GM21619 (cell line): ENCODE results near the gene ARID1B.

Experiments
- ATAC-seq: cut with Tn5 transposase; IDR thresholded peaks from one replicate; pipeline ENCODE4 v1.9.1; 2021; ENCODE audit not compliant: unreplicated experiment

ARID1B gene

GRCh38 chr6:156850353-156850752 is 73.2 kb downstream of the ARID1B start:
- ATAC-seq, result no peak

- ATAC-seq, result no peak
Measured at GRCh38 chr6:156851454-156851921, 74.3 kb downstream of the ARID1B start.

GRCh38 chr6:156852147-156852857 is 75.1 kb downstream of the ARID1B start:
- peak; percentile 57 for ATAC-seq

- ATAC-seq, result no peak
Measured at GRCh38 chr6:156852858-156853216, 75.7 kb downstream of the ARID1B start.

- ATAC-seq, result no peak
Measured at GRCh38 chr6:156853733-156854132, 76.6 kb downstream of the ARID1B start.

GRCh38 chr6:156854466-156855161 is 77.4 kb downstream of the ARID1B start:
- ATAC-seq, result no peak

GRCh38 chr6:156857573-156857972 is 80.4 kb downstream of the ARID1B start:
- no peak for ATAC-seq

- no peak for ATAC-seq
Measured at GRCh38 chr6:156859686-156860085, 82.5 kb downstream of the ARID1B start.

- ATAC-seq, result no peak
Measured at GRCh38 chr6:156862711-156863110, 85.5 kb downstream of the ARID1B start.

- ATAC-seq, result no peak
Measured at GRCh38 chr6:156863504-156863903, 86.3 kb downstream of the ARID1B start.

GRCh38 chr6:156864557-156864956 is 87.4 kb downstream of the ARID1B start:
- no peak for ATAC-seq

GRCh38 chr6:156865019-156865629 is 87.9 kb downstream of the ARID1B start:
- no peak for ATAC-seq

- ATAC-seq, result peak; percentile 64
Measured at GRCh38 chr6:156866220-156867015, 89.2 kb downstream of the ARID1B start.

- ATAC-seq, result no peak
Measured at GRCh38 chr6:156867121-156867520, 89.9 kb downstream of the ARID1B start.

- no peak for ATAC-seq
Measured at GRCh38 chr6:156868385-156868784, 91.2 kb downstream of the ARID1B start.

- no peak for ATAC-seq
Measured at GRCh38 chr6:156869980-156870398, 92.8 kb downstream of the ARID1B start.

GRCh38 chr6:156870924-156871539 is 93.9 kb downstream of the ARID1B start:
- no peak for ATAC-seq

- no peak for ATAC-seq
Measured at GRCh38 chr6:156872903-156873302, 95.7 kb downstream of the ARID1B start.

GRCh38 chr6:156873654-156874380 is 96.6 kb downstream of the ARID1B start:
- no peak for ATAC-seq

GRCh38 chr6:156875062-156875461 is 97.9 kb downstream of the ARID1B start:
- ATAC-seq, result no peak
